ENCODE measurements around the gene SLC22A12. TPM values are rescaled to one million over a fixed set of nuclear protein-coding genes. Genes with fewer than 3 reads are reported as not detected.

SLC22A12 gene
- polyA plus RNA-seq, 1 of the 3 experiments (the other 2 are of a cell fraction): not detected

DNA sequence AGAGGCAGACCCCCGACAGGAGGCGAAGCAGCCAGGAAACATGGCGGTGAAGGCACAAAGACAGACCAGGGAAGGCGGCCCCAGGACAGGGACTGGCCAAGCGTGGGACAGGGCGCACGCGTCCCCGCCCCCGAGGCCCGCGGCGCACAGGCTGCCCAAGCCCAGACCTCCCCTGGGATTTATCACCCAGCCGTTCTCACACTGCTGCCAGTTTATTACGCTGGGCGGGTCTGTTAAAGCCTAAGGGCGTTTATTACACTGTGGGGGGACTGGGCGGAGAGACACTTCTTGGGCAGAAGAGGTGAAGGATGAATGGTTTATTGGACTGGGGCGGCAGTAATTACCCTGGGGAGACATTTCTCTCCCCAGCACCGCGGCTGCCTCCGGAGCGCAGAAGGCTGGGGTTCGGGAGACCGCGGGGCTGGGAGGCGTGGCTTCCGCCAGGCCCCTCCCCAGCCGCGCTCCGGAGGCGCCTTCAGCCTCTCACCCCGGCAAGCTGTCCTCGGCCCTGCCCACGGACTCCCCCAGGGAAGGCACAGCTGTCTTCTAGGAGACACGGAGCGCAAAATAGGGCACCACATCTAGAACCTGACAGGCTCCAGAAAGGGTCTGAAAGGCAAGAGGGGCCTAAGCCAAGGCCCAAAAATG lies 47.1 kb downstream of the SLC22A12 start (continued):
- TF ChIP-seq, protein P1, sequence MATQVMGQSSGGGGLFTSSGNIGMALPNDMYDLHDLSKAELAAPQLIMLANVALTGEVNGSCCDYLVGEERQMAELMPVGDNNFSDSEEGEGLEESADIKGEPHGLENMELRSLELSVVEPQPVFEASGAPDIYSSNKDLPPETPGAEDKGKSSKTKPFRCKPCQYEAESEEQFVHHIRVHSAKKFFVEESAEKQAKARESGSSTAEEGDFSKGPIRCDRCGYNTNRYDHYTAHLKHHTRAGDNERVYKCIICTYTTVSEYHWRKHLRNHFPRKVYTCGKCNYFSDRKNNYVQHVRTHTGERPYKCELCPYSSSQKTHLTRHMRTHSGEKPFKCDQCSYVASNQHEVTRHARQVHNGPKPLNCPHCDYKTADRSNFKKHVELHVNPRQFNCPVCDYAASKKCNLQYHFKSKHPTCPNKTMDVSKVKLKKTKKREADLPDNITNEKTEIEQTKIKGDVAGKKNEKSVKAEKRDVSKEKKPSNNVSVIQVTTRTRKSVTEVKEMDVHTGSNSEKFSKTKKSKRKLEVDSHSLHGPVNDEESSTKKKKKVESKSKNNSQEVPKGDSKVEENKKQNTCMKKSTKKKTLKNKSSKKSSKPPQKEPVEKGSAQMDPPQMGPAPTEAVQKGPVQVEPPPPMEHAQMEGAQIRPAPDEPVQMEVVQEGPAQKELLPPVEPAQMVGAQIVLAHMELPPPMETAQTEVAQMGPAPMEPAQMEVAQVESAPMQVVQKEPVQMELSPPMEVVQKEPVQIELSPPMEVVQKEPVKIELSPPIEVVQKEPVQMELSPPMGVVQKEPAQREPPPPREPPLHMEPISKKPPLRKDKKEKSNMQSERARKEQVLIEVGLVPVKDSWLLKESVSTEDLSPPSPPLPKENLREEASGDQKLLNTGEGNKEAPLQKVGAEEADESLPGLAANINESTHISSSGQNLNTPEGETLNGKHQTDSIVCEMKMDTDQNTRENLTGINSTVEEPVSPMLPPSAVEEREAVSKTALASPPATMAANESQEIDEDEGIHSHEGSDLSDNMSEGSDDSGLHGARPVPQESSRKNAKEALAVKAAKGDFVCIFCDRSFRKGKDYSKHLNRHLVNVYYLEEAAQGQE (IDR thresholded peaks at IDR 0.05; ENCODE audit: low read depth, low read length): no peak
- no peak for TF ChIP-seq RAD21 (IDR thresholded peaks at IDR 0.05; ENCODE audit: low read length)
- no peak for TF ChIP-seq FOXM1 (IDR thresholded peaks at IDR 0.05; ENCODE audit: low read depth)
- TF ChIP-seq NRF1 (IDR thresholded peaks at IDR 0.05; ENCODE audit: low read depth, low read length): no peak
- TF ChIP-seq JUND (IDR thresholded peaks at IDR 0.05): no peak
- TF ChIP-seq EP300 (IDR thresholded peaks at IDR 0.05; ENCODE audit: borderline replicate concordance in 1 of 2, low read depth in 1 of 2, low read length in 1 of 2): no peak
- no peak for TF ChIP-seq GABPA (IDR thresholded peaks at IDR 0.05; ENCODE audit: low read depth)
- TF ChIP-seq, protein P2, sequence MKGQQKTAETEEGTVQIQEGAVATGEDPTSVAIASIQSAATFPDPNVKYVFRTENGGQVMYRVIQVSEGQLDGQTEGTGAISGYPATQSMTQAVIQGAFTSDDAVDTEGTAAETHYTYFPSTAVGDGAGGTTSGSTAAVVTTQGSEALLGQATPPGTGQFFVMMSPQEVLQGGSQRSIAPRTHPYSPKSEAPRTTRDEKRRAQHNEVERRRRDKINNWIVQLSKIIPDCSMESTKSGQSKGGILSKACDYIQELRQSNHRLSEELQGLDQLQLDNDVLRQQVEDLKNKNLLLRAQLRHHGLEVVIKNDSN (IDR thresholded peaks at IDR 0.05; ENCODE audit: borderline replicate concordance, low read depth): no peak
- no peak for TF ChIP-seq YY1 (IDR thresholded peaks at IDR 0.05; ENCODE audit: low read depth)
- TF ChIP-seq, protein P3, sequence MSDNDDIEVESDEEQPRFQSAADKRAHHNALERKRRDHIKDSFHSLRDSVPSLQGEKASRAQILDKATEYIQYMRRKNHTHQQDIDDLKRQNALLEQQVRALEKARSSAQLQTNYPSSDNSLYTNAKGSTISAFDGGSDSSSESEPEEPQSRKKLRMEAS (IDR thresholded peaks at IDR 0.05; ENCODE audit: low read depth): no peak

DNA sequence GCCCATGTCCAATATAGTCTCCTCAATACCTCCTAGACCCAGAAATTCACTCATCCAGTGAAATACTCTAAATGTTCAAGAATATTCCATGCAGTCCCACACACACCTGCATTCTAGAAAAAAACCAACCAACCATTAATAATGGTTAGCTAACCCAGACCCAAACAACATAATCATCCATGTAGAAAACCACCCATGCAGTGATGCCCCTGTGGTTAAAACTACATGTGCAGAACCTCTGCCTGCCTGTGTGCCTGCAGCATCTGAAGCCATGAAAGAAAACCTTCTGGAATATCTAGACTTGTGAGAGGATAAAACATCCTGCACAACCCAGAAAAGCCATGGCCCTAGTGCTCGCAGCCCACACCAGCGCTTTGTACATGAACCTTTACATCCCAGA lies 47.8 kb downstream of the SLC22A12 start:
- Histone ChIP-seq H2AFZ (ENCODE audit: low read depth) (no peak overlapping the region), H3K9me3 (no peaks in the 10 kb centered on the region), H3K36me3 (replicated peaks in 1 of 2; ENCODE audit: control insufficient read depth in 1 of 2, insufficient read depth in 2 of 2, low read length in 1 of 2) (no peaks in the 10 kb centered on the region), H3K4me2 (no peak overlapping the region), H3K9me2 (no peaks in the 10 kb centered on the region), H3K4me3 (ENCODE audit: low read depth in 2 of 2, low read length in 1 of 2) (no peak overlapping the region; a peak in 1 of 4 replicates), H3K27ac (ENCODE audit: low read depth in 2 of 2, low read length in 1 of 2) (peak overlapping the region in 1 of 2 experiments; percentile 91; a peak in 2 of 4 replicates), H4K20me1 (ENCODE audit: insufficient read depth) (no peaks in the 10 kb centered on the region), H3K27me3 (ENCODE audit: insufficient read depth) (peaks cover 59% of the 10 kb centered on the region), H3K9ac (no peak overlapping the region), H3F3A (replicated peaks; ENCODE audit: insufficient read depth) (no peaks in the 10 kb centered on the region), H3K4me1 (ENCODE audit: control insufficient read depth in 1 of 2, insufficient read depth in 2 of 2, low read depth in 1 of 2, low read length in 1 of 2) (peaks cover 0 to 60% of the 10 kb centered on the region in 2 experiments; a peak in 1 of 4 replicates), H3K79me2 (ENCODE audit: insufficient read depth) (no peaks in the 10 kb centered on the region)
- TF ChIP-seq, protein P4, sequence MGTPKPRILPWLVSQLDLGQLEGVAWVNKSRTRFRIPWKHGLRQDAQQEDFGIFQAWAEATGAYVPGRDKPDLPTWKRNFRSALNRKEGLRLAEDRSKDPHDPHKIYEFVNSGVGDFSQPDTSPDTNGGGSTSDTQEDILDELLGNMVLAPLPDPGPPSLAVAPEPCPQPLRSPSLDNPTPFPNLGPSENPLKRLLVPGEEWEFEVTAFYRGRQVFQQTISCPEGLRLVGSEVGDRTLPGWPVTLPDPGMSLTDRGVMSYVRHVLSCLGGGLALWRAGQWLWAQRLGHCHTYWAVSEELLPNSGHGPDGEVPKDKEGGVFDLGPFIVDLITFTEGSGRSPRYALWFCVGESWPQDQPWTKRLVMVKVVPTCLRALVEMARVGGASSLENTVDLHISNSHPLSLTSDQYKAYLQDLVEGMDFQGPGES (IDR thresholded peaks at IDR 0.05; ENCODE audit: low read depth, low read length): no peak
- TF ChIP-seq EZH2phosphoT487 (IDR thresholded peaks at IDR 0.05; ENCODE audit: borderline replicate concordance, low read depth) (no peak), RAD21 (IDR thresholded peaks at IDR 0.05; ENCODE audit: low read length) (no peak)
- POLR2A ChIA-PET: no interaction called here
- CTCF ChIA-PET: interaction anchor here (0.6 to 2.7 kb wide), 7 partner anchors 10 to 190 kb away, joined by 3 to 9 read pairs (median 3); no protein-coding TSS in a partner anchor
- DNase-seq: no peak
- WGBS (ENCODE audit: low lambda C conversion rate): 83% methylated on average over 2 of the region's 2 CpGs
